ENCODE measurements around the gene GSS. TPM values are rescaled to one million over a fixed set of nuclear protein-coding genes. Genes with fewer than 3 reads are reported as not detected.

The GSS gene
- total RNA-seq, 4 donors from 2014 or later = 58.0 to 95.6 (median 84.6) TPM

DNA sequence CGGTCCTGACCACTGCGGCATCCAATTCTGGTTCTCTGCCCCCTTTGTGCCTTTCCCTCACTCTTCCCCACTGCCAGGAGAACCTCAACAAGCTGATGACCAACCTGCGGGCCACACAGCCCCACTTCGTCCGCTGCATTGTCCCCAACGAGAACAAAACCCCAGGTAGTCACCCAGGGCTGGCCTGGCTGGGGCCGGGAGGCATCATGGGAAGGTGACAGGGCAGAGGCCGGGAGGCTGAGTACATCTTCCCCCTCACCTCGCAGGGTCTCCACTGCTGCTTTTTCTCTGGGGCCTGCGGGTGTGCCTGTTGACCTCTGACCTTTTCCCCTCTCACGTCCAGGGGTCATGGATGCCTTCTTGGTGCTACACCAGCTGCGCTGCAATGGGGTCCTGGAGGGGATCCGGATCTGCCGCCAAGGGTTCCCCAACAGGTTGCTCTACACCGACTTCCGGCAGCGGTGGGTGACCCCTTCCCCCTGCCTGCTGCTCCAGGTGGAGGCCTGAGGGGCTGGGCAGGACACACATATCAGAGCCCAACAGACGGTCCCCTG, 35.1 kb upstream of the GSS start:
- peaks cover 0 to 10% (median 0%) of the 10 kb centered on the region in 3 donors for H3K36me3 ChIP-seq
- no peaks in the 10 kb centered on the region for H3K27me3 ChIP-seq
- no peak for DNase-seq
- no peak overlapping the region for H3K4me3 ChIP-seq
- H3K4me1 ChIP-seq = peaks cover 0 to 6% (median 0%) of the 10 kb centered on the region in 4 donors
- TF ChIP-seq POLR2A (IDR thresholded peaks at IDR 0.05) = no peak
- TF ChIP-seq, protein P1, sequence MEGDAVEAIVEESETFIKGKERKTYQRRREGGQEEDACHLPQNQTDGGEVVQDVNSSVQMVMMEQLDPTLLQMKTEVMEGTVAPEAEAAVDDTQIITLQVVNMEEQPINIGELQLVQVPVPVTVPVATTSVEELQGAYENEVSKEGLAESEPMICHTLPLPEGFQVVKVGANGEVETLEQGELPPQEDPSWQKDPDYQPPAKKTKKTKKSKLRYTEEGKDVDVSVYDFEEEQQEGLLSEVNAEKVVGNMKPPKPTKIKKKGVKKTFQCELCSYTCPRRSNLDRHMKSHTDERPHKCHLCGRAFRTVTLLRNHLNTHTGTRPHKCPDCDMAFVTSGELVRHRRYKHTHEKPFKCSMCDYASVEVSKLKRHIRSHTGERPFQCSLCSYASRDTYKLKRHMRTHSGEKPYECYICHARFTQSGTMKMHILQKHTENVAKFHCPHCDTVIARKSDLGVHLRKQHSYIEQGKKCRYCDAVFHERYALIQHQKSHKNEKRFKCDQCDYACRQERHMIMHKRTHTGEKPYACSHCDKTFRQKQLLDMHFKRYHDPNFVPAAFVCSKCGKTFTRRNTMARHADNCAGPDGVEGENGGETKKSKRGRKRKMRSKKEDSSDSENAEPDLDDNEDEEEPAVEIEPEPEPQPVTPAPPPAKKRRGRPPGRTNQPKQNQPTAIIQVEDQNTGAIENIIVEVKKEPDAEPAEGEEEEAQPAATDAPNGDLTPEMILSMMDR (IDR thresholded peaks at IDR 0.05) = no peak
- H3K9me3 ChIP-seq = no peaks in the 10 kb centered on the region
- H3K27ac ChIP-seq = no peak overlapping the region

DNA sequence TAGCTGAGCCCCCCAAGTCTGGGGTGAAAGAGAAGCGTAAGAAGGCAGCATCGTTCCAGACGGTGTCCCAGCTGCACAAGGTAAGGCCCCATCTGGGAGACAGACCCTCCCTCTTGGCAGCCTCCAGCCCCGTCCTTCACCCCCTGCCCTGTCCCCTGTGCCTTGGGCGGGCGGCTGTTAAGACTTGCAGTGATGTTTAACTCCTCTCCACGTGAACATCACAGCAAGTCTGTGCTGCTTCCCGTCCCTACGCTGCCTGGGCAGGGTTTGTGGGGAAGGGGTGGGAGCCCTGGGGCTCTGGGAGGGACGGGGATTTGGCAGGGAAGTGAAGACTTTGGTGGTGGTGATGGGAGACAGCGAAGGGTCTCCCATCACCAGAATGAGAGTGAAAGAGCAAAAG, 34.6 kb upstream of the GSS start:
- peaks cover 0 to under 1% (median 0%) of the 10 kb centered on the region in 4 donors for H3K4me1 ChIP-seq
- H3K4me3 ChIP-seq = no peak overlapping the region
- TF ChIP-seq, protein P1 (IDR thresholded peaks at IDR 0.05) = no peak
- TF ChIP-seq POLR2A (IDR thresholded peaks at IDR 0.05) = no peak
- H3K36me3 ChIP-seq = peaks cover 0 to 5% (median 0%) of the 10 kb centered on the region in 3 donors
- no peaks in the 10 kb centered on the region for H3K27me3 ChIP-seq
- H3K27ac ChIP-seq = no peak overlapping the region
- DNase-seq = no peak
- no peaks in the 10 kb centered on the region for H3K9me3 ChIP-seq

- no peak overlapping the region for H3K27ac ChIP-seq
- H3K36me3 ChIP-seq = peaks cover 0 to 5% (median 0%) of the 10 kb centered on the region in 3 donors
- DNase-seq = no peak
- no peak overlapping the region for H3K4me3 ChIP-seq
- no peak for TF ChIP-seq POLR2A (IDR thresholded peaks at IDR 0.05)
- TF ChIP-seq, protein P1 (IDR thresholded peaks at IDR 0.05) = no peak
- H3K9me3 ChIP-seq = no peaks in the 10 kb centered on the region
- H3K27me3 ChIP-seq = no peaks in the 10 kb centered on the region
- H3K4me1 ChIP-seq = no peaks in the 10 kb centered on the region
These were observed 34.1 kb upstream of the GSS start for GRCh38 chr20:34989670-34990069.

DNA sequence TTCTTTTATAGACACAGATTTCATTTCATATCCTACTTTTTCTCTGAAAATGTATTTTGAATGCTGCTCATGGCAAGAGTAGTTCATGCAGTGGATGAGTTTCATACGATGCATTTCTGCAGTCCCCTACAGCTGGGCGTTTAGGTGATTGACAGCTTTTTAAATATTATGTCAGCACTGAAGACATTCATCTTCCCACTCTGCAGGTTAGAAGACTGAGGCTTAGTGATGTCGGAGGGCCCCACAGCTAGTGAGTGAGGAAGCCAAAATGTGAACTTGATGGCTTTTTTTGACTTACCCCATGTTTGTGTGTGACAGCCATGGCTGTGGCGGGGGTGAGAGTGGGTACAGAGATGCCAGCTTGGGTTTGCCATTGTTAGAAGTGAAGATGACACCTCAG, 33.5 kb upstream of the GSS start:
- DNase-seq = no peak
- Histone ChIP-seq H3K36me3 (peaks cover 0 to 5% (median 0%) of the 10 kb centered on the region in 3 donors), H3K27me3 (no peaks in the 10 kb centered on the region), H3K27ac (no peak overlapping the region), H3K4me3 (no peak overlapping the region), H3K4me1 (peaks cover 0 to 5% (median 0%) of the 10 kb centered on the region in 4 donors), H3K9me3 (no peaks in the 10 kb centered on the region)
- TF ChIP-seq, protein P1 (IDR thresholded peaks at IDR 0.05) = no peak
- no peak for TF ChIP-seq POLR2A (IDR thresholded peaks at IDR 0.05)

DNA sequence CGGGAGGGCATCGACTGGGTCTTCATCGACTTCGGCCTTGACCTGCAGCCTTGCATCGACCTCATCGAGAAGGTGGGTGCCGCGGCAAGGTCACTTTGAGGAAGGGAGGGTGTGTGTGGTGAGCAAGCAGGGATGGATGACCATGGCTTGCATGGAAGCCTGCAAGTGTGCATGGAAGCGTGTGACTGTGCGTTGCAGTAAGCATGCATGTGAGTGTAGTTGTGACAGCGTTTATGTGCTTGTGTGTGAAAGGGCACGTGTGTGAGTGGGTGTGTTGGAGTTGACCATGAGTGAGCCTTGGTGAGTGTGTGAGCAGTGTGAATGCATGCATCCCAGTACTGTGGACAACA, 32.6 kb upstream of the GSS start:
- Histone ChIP-seq H3K9me3 (no peaks in the 10 kb centered on the region), H3K36me3 (no peaks in the 10 kb centered on the region), H3K4me1 (peaks cover 0 to 15% (median 0%) of the 10 kb centered on the region in 4 donors), H3K27ac (no peak overlapping the region), H3K4me3 (no peak overlapping the region), H3K27me3 (no peaks in the 10 kb centered on the region)
- no peak for TF ChIP-seq POLR2A (IDR thresholded peaks at IDR 0.05)
- TF ChIP-seq, protein P1 (IDR thresholded peaks at IDR 0.05) = no peak
- no peak for DNase-seq

Data from Peyer's patch (tissue), 4 donors.